GM12878 (cell line): ENCODE measurements around the gene NNAT. TPM values are rescaled to one million over a fixed set of nuclear protein-coding genes. Genes with fewer than 3 reads are reported as not detected.

ENCODE experiments used
- ATAC-seq: fragments of 200-7000 bp; cut with Tn5 transposase; 3 replicates; pipeline ENCODE4 v1.9.1; 2020; ENCODE audit warnings: mild to moderate bottlenecking, moderate library complexity
- BruUV-seq: library from RNA; stranded (reverse); fragments of 400-500 nt; replicated peaks from 2 replicates; lab custom pipeline; 2021; lab: Mats Ljungman, UMichigan
- CTCF ChIA-PET: fragments of 300-600 bp; sonication (Branson Sonifier 250); formaldehyde crosslinking; extraction: SDS; loops from one replicate; lab custom pipeline; 2021; ENCODE audit warnings: inconsistent platforms; lab: Yijun Ruan, JAX
- POLR2A ChIA-PET: fragments of 350-600 bp; formaldehyde crosslinking; extraction: SDS; loops from one replicate; lab custom pipeline; 2021; ENCODE audit warnings: inconsistent platforms; lab: Charles Lee
- RAD21 ChIA-PET: fragments of 300-600 bp; sonication (Branson Sonifier 250); formaldehyde crosslinking; loops from one replicate; lab custom pipeline; 2023; ENCODE audit warnings: antibody characterized with exemption; ENCODE audit not compliant: unreplicated experiment; lab: Charles Lee
- SMC1A ChIA-PET: fragments of 300-600 bp; sonication (Branson Sonifier 250); formaldehyde crosslinking; loops from one replicate; lab custom pipeline; 2023; ENCODE audit not compliant: unreplicated experiment, uncharacterized antibody; lab: Charles Lee
- DNase-seq: peaks from one replicate; pipeline ENCODE4 v3.0.0-alpha.2; 2011; ENCODE audit warnings: low read depth, low spot score
- FAIRE-seq: peaks from 3 replicates; lab custom pipeline; 2011; peaks lifted over from hg19 to GRCh38; lab: Jason Lieb, UNC
- H2AFZ ChIP-seq: 2 replicates; pipeline ENCODE4 v1.6.0; 2011; ENCODE audit warnings: low read depth, low read length, control low read depth; ENCODE audit not compliant: control insufficient read depth
- H3K27ac ChIP-seq: 2 replicates; pipeline ENCODE4 v1.5.1; 2011; ENCODE audit warnings: control low read depth; ENCODE audit not compliant: control insufficient read depth, insufficient read depth
- H3K27me3 ChIP-seq, 2 experiments: replicated peaks in 1 of 2; 2 replicates each; pipeline versions ENCODE4 v1.6.0 to v1.6.1; 2011; ENCODE audit warnings: low read length in 1 of 2; ENCODE audit not compliant: control insufficient read depth in 2 of 2, insufficient read depth in 2 of 2
- H3K36me3 ChIP-seq, 2 experiments: 2 replicates each; pipeline ENCODE4 v1.5.1; 2011; ENCODE audit warnings: low read length in 1 of 2; ENCODE audit not compliant: control insufficient read depth in 2 of 2, insufficient read depth in 2 of 2
- H3K4me1 ChIP-seq: 2 replicates; pipeline ENCODE4 v1.6.1; 2011; ENCODE audit warnings: mild to moderate bottlenecking, low read length, moderate library complexity, mixed read lengths; ENCODE audit not compliant: control insufficient read depth, insufficient read depth
- H3K4me2 ChIP-seq: 2 replicates; pipeline ENCODE4 v1.6.0; 2011; ENCODE audit warnings: control low read depth; ENCODE audit not compliant: control insufficient read depth, insufficient read depth
- H3K4me3 ChIP-seq: fragments of 200-600 bp; sonication (generic); 2 replicates; pipeline ENCODE4 v1.5.1; 2016
- H3K79me2 ChIP-seq: 2 replicates; pipeline ENCODE4 v1.6.0; 2011; ENCODE audit warnings: low read length; ENCODE audit not compliant: control insufficient read depth, insufficient read depth
- H3K9ac ChIP-seq: 2 replicates; pipeline ENCODE4 v1.8.0; 2011; ENCODE audit warnings: low read length, control low read depth, mixed read lengths; ENCODE audit not compliant: control insufficient read depth, insufficient read depth
- H3K9me3 ChIP-seq: replicated peaks from 3 replicates; pipeline ENCODE4 v1.5.1; 2011; ENCODE audit warnings: mild to moderate bottlenecking, low read length; ENCODE audit not compliant: control insufficient read depth, insufficient read depth
- H4K20me1 ChIP-seq: 2 replicates; pipeline ENCODE4 v1.6.0; 2011; ENCODE audit not compliant: control insufficient read depth, insufficient read depth
- BCL11A ChIP-seq: IDR thresholded peaks from 2 replicates; pipeline ENCODE4 v1.6.1; 2011; ENCODE audit warnings: low read depth, low read length
- CBX5 ChIP-seq: sonication (generic); IDR thresholded peaks from 2 replicates; pipeline ENCODE4 v1.6.1; 2016; ENCODE audit warnings: low read depth, moderate library complexity, mild to moderate bottlenecking, inconsistent platforms
- CEBPB ChIP-seq, 2 experiments: fragments of 150-350 bp in 1 of 2; IDR thresholded peaks; 2 replicates each; pipeline ENCODE4 v1.6.1; 2012 to 2014; ENCODE audit warnings: low read depth in 2 of 2, low read length in 2 of 2, borderline replicate concordance in 1 of 2, inconsistent platforms in 1 of 2
- RCOR1 ChIP-seq: conservative IDR thresholded peaks from 2 replicates; pipeline ENCODE4 v1.6.1; 2012; ENCODE audit warnings: low read depth, low read length, improper control_type of control experiment
- RFX5 ChIP-seq: IDR thresholded peaks from 2 replicates; pipeline ENCODE4 v1.6.1; 2011; ENCODE audit warnings: low read depth, low read length, improper control_type of control experiment
- RUNX3 ChIP-seq: IDR thresholded peaks from 2 replicates; pipeline ENCODE4 v1.6.1; 2012; ENCODE audit warnings: low read length, inconsistent platforms
- SREBF2 ChIP-seq: IDR thresholded peaks from 2 replicates; pipeline ENCODE4 v1.6.1; 2012; ENCODE audit warnings: mild to moderate bottlenecking, low read length
- STAT1 ChIP-seq: fragments of 450-650 bp; conservative IDR thresholded peaks from 2 replicates; pipeline ENCODE4 v1.6.1; 2014; ENCODE audit warnings: antibody characterized with exemption, mild to moderate bottlenecking
- TCF3 ChIP-seq: IDR thresholded peaks from 2 replicates; pipeline ENCODE4 v1.6.1; 2012; ENCODE audit warnings: low read depth, mild to moderate bottlenecking, low read length, borderline replicate concordance; ENCODE audit not compliant: insufficient read depth
- YBX1 ChIP-seq: fragments of 450-650 bp; IDR thresholded peaks from 2 replicates; pipeline ENCODE4 v1.6.1; 2016; ENCODE audit warnings: antibody characterized with exemption
- WGBS: methylation state at CpG from one replicate; pipeline ENCODE4 v1.1.6; 2016; ENCODE audit warnings: low lambda C conversion rate; ENCODE audit not compliant: insufficient replicate concordance, insufficient coverage; ENCODE audit errors: missing lambda C conversion rate; 5-methylcytosine and 5-hydroxymethylcytosine counted together
- in situ Hi-C: fragments of 300-500 bp; cut with MboI; formaldehyde crosslinking; loops from 9 replicates; pipeline ENCODE4 v1.14.3; 2018; ENCODE audit warnings: mixed read lengths
- intact Hi-C: fragments of 100-400 bp; cut with micrococcal nuclease; formaldehyde crosslinking; loops from one replicate; pipeline ENCODE4 v1.14.2; 2022; ENCODE audit not compliant: unreplicated experiment
- polyA plus RNA-seq, 11 experiments: library from polyadenylated mRNA; depleted of rRNA in 4 of 11; unstranded in 6 of 11; stranded (reverse) in 5 of 11; fragments of >200 nt; fragmentation: Nextera tagmentation in 4 of 11; fragmentation: Illumina TruSeq in 1 of 11; extraction: Ambion mirVana in 4 of 11; extraction: Trizol in 1 of 11; gene quantifications; 1 replicate in 1 of 11; 2 replicates in 10 of 11; pipeline versions ENCODE4 v1.2.1 to v1.2.3, GENCODE V29; 2011 to 2016; ENCODE audit warnings: inconsistent platforms in 2 of 11, missing spikeins in 2 of 11, low read depth in 1 of 11
- total RNA-seq, 4 experiments: library from RNA; depleted of rRNA in 3 of 4; stranded (reverse); fragments of >200 nt in 3 of 4; fragmentation: Illumina TruSeq in 1 of 4; extraction: Trizol in 1 of 4; gene quantifications; 2 replicates each; pipeline versions ENCODE4 v1.2.1 to v1.2.3, GENCODE V29; 2013 to 2021
- TF ChIP-seq, protein P1 (sequence below): fragments of 450-650 bp; formaldehyde crosslinking; IDR thresholded peaks from 2 replicates; pipeline ENCODE4 v1.4.0; 2022; ENCODE audit warnings: mild to moderate bottlenecking, moderate library complexity
- TF ChIP-seq, protein P2 (sequence below): fragments of 450-650 bp; IDR thresholded peaks from 2 replicates; pipeline ENCODE4 v1.6.1; 2017; ENCODE audit warnings: mild to moderate bottlenecking

NNAT gene
- total and polyA plus RNA-seq, 10 of the 15 experiments (the other 5 are each of a cell fraction or from before 2014, with no cell fraction given) = 0.22 to 0.99 (median 0.42) TPM; not detected in 7

GRCh38 chr20:37479925-37480691 is 40.9 kb upstream of the NNAT start:
- in situ Hi-C loops = no loop called here
- no peaks in the 10 kb centered on the region for H3K36me3 ChIP-seq
- no peak overlapping the region for H3K4me3 ChIP-seq
- H3K4me2 ChIP-seq = no peak overlapping the region
- no peak overlapping the region for H3K9ac ChIP-seq
- no peaks in the 10 kb centered on the region for H3K79me2 ChIP-seq
- no peak for DNase-seq
- no peaks in the 10 kb centered on the region for H3K9me3 ChIP-seq
- CTCF ChIA-PET = no interaction called here
- H4K20me1 ChIP-seq = no peaks in the 10 kb centered on the region; the same call in 1 of the 2 replicates
- H3K4me1 ChIP-seq = no peaks in the 10 kb centered on the region
- no peak for FAIRE-seq
- no peaks in the 10 kb centered on the region; a peak in 1 of 4 replicates for H3K27me3 ChIP-seq
- SMC1A ChIA-PET = interaction anchor here (1.0 kb wide), 1 partner anchor 10 kb away, joined by 3 read pairs; no protein-coding TSS in a partner anchor
- no peak for TF ChIP-seq RFX5
- TF ChIP-seq CBX5 = no peak
- TF ChIP-seq, protein P1, sequence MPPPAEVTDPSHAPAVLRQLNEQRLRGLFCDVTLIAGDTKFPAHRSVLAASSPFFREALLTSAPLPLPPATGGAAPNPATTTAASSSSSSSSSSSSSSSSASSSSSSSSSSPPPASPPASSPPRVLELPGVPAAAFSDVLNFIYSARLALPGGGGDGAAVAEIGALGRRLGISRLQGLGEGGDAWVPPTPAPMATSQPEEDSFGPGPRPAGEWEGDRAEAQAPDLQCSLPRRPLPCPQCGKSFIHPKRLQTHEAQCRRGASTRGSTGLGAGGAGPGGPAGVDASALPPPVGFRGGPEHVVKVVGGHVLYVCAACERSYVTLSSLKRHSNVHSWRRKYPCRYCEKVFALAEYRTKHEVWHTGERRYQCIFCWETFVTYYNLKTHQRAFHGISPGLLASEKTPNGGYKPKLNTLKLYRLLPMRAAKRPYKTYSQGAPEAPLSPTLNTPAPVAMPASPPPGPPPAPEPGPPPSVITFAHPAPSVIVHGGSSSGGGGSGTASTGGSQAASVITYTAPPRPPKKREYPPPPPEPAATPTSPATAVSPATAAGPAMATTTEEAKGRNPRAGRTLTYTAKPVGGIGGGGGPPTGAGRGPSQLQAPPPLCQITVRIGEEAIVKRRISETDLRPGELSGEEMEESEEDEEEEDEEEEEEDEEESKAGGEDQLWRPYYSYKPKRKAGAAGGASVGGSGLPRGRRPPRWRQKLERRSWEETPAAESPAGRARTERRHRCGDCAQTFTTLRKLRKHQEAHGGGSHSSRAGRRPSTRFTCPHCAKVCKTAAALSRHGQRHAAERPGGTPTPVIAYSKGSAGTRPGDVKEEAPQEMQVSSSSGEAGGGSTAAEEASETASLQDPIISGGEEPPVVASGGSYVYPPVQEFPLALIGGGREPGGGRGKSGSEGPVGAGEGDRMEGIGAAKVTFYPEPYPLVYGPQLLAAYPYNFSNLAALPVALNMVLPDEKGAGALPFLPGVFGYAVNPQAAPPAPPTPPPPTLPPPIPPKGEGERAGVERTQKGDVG (CRISPR knock-in tag) = no peak
- TF ChIP-seq SREBF2 = no peak
- no peak for TF ChIP-seq STAT1
- no peak for TF ChIP-seq CEBPB (IDR thresholded peaks at IDR 0.05; ENCODE audit: borderline replicate concordance in 1 of 2, low read depth in 2 of 2, low read length in 2 of 2)
- TF ChIP-seq TCF3 = no peak
- no peak for TF ChIP-seq RCOR1
- TF ChIP-seq, protein P2, sequence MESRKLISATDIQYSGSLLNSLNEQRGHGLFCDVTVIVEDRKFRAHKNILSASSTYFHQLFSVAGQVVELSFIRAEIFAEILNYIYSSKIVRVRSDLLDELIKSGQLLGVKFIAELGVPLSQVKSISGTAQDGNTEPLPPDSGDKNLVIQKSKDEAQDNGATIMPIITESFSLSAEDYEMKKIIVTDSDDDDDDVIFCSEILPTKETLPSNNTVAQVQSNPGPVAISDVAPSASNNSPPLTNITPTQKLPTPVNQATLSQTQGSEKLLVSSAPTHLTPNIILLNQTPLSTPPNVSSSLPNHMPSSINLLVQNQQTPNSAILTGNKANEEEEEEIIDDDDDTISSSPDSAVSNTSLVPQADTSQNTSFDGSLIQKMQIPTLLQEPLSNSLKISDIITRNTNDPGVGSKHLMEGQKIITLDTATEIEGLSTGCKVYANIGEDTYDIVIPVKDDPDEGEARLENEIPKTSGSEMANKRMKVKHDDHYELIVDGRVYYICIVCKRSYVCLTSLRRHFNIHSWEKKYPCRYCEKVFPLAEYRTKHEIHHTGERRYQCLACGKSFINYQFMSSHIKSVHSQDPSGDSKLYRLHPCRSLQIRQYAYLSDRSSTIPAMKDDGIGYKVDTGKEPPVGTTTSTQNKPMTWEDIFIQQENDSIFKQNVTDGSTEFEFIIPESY = no peak
- TF ChIP-seq BCL11A = no peak
- TF ChIP-seq YBX1 = no peak
- no peak for TF ChIP-seq RUNX3
- TF ChIP-seq, all 136 proteins: peak for 0
- intact Hi-C loops = no loop called here
- ChIA-PET POLR2A (no interaction called here), RAD21 (no interaction called here)
- WGBS = 35% methylated on average over 9 of the region's 9 CpGs
- no TSS peak for BruUV-seq
- Histone ChIP-seq H2AFZ (no peak overlapping the region), H3K27ac (no peak overlapping the region)
- no peak for ATAC-seq
